Stimulated activated CD4-positive, alpha-beta T cell treated with anti-CD3 and anti-CD28 coated beads, TNF-alpha, amount 100 ng/mL, for 1 hour (primary cell): ENCODE results near the gene MAN2A1.
"Not testable (repeated sequence)": the region's sequence is repeated elsewhere in the genome, so short reads cannot be mapped to it uniquely, and the experiment has no call there.

Experiments used
- DNase-seq, 3 donors: peaks; one replicate each; pipeline ENCODE4 v3.0.0-alpha.2; 2020; ENCODE audit warnings: low read depth in 3 of 3, low spot score in 1 of 3

The MAN2A1 gene

GRCh38 chr5:109754319-109754718, 64.6 kb downstream of the MAN2A1 start:
- no peak for DNase-seq

DNA sequence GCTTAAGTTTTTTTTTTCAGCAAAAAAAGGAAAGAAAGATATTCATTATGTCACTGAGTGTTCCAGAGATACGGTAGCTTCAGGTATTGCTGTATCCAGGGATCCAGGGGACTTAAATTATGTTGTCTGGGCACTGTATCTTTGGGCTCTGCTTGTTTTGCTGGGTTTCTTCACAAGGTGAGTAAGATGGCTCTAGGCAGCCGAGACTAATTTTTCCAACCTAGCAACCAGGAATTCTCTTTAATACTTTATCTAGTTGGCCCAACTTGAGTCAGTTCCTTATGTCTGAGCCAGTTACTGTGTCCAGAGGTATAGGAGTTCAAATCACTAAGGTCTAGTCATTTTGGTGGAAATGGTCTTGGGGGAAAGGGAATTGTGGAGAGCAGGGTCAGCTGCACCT, 66.0 kb downstream of the MAN2A1 start:
- no peak for DNase-seq

DNA sequence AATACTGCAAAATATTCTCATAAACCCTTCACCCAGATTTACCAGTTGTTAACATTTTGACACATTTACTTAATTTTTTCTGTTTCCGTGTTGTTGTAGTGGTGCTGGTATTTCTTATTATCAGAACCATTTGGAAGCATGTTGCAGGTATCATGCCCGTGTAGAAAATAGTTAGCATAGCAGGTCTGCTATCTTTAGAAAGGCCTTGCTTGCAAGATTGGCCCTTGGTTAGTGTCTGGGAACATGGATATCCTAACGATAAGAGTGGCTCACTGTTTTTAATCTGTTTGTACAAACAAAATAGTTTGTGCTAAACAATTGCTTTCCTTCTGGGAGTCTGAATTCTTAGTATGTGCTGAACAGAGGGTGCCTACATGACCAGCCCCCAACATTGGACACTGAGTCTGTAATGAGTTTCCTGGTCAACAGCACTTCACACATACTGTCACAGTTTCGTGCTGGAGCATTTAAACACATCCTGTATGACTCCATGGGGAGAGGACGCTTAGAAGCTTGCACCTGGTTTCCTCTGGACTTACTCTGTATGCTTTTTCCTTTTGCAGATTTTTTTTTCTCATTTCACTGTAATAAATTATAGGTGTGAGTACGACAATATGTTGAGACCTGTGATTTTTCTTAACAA, 66.9 kb downstream of the MAN2A1 start:
- DNase-seq = no peak

- DNase-seq = no peak
These were observed 67.8 kb downstream of the MAN2A1 start for GRCh38 chr5:109757490-109757889.

DNA sequence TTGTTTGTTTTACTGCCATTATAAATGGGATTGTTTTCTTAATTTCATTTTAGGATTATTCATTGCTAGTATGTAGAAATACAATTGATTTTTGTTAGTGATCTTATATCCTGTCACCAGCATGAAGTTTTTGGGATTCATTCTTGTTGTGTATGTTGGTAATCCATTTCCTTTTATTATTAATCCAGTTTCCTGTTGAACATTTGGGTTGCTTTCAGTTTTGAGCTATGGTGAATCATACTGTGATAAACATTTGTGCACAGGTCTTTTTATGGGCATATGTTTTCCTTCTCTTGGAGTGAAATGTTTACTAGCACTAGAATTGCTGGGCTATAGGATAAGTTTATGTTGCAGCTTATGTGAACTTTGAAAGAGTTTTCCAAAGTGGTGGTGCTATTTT, 69.6 kb downstream of the MAN2A1 start:
- no peak for DNase-seq

DNA sequence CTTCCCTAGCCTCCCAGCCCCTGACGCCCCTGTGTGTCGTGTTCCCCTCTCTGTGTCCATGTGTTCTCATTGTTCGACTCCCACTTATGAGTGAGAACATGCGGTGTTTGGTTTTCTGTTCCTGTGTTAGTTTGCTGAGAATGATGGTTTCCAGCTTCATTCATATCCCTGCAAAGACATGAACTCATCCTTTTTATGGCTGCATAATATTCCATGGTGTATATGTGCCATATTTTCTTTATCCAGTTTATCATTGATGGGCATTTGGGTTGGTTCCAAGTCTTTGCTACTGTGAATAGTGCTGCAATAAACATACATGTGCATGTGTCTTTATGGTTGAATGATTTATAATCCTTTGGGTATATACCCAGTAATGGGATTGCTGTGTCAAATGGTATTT, 70.4 kb downstream of the MAN2A1 start:
- not testable (repeated sequence) for DNase-seq

GRCh38 chr5:109762821-109763220, 73.1 kb downstream of the MAN2A1 start:
- no peak for DNase-seq

DNA sequence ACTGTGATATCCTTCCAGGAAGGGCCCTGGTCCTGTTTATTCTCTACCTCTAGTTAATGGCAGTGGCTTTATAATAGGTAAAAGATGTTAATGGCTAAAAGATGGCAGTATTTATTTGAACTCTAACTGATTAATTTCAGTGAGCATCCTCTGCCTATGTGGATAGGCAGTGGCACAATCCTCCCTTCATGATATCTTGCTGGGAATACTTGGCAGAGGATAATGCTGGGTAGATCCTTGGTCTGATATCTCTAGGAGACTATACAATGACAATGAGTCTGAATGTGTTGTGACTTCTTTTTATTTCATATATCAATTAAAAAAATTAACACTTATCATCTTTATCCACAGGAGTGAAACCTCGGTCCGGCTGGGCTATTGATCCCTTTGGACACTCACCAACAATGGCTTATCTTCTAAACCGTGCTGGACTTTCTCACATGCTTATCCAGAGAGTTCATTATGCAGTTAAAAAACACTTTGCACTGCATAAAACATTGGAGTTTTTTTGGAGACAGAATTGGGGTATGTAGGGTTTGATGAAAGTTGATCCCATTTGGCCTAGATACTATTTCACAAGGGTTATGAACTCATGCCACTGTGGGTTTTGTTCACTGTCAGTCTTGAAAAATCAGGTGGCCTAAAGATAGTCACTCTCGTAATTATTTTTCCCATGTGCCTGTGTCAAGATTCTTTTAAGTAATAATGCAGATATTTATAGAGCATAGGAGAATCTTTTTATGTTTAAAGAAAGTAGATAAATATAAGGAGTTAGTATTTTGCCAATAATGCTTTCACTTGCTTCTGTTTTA, 77.7 kb downstream of the MAN2A1 start:
- DNase-seq = no peak

GRCh38 chr5:109767997-109768396, 78.3 kb downstream of the MAN2A1 start:
- no peak for DNase-seq

DNA sequence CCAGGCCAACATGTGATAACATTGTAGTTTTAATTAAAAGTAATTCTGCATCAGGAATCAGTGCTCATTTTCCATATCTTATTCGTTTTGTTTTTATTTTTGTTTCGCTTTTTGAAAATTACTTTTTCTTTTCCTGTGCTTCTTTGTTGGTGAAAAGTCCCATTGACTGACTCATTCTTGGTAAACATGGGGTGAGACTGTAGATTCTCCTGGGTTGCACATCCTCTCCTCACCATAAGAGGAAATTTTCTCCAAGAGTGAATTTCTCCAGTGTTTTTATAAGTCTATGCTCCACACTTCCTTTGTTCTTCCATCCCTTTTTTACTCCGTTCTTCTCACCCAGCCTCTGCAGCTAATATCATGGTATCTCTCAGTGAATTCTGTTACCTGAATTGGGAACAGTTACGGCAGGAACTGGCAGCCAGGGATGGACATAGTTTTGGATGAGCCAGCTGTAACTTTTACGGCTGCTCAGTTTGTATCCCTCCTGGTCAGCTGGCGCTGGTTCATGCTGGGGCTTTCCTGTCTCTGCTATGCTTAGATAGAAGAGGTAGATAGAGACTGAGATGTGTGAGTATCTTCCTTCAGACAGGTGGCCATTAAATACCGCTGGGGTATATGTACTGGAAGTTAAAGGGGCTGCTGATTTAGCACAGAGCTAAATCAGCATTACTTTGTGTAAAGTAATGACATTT, 80.0 kb downstream of the MAN2A1 start:
- no peak for DNase-seq

GRCh38 chr5:109775130-109775529, 85.4 kb downstream of the MAN2A1 start:
- DNase-seq = no peak

DNA sequence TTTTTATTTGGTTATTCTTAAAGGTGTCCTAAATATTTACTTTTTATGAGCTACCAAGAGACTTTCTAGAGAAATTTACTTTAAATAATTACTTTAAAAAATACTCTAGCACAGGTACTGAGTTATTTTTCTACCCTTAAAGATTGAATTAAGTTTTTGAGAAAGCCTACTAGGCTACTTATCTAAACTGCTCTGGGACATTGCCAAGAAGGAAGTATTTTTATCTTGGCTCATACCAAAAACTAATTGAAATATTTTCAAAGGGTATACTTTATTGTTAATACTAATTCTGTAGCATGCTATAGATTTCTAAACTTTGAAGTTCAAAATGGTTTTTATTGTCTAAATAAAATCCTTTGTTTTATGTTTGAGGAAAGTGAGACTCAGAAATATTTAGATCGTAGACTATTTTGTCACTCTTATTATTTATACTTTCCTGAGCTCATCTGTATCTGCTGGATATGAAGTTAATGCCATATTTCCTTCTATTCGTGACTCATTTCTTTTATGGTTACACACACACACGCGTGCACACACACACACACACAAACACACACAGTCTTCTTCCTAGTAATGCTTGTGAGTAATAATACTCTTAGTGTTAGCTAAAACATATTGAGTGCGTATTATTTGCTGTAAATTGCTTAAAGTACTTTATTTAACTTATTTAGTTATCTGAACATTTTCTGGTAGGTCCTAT, 89.5 kb downstream of the MAN2A1 start:
- no peak for DNase-seq

DNA sequence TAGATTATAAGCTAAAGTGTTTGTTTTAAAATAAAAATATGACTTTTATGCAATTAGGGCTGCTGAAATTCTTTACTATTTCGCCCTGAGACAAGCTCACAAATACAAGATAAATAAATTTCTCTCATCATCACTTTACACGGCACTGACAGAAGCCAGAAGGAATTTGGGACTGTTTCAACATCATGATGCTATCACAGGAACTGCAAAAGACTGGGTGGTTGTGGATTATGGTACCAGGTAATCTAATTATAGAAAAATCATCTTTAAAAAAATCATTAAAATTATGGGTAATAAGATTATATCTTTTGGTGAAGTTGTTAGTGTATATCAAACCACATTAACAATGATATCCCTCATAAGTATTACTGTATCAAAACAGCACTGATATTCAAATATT, 95.0 kb downstream of the MAN2A1 start:
- DNase-seq = no peak

DNA sequence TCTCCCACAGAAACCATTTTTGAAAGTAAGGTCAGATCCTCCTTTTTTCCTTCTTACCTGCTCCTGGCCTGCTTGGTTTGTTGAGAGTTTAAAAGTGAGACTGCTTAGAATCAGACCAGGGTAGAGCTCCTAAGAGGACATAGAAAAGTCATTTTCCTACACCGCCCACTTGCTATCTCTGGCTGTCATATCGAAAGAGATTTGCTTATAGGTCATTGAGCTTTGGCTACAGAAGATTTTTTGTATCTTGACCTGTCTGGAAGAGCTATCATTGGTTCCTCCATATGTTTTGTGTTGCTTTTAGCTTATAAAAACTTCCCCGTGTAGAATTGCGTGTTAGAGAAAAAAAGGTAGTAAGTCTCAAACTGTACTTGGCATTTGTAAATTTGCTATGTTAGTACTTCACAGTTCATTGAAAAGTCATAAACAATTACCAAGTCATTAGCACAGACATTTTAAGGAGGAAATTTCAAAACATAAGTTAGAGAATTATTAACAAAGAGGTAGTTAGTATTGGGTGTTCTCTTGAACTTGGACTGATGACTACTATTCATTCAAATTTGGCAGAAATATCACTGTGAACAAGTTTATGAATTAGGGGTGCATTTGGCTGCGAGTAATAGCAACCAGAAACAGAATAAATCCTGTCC, 96.6 kb downstream of the MAN2A1 start:
- no peak for DNase-seq

DNA sequence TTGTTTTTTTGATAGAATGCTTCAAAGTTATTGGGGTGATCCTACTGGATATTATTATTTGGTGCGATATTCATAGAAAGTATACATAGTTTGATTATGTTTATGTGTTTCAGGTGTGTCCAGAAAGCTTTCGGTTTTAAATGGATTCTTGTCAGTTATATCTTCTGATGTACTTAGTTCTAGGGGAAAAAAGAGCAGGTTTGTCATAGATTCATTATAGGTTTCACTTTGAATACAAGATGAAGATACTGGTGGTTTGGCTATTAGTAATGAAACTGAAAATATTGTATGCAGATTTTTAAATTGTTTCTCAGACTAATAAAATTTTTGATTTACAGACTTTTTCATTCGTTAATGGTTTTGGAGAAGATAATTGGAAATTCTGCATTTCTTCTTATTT, 98.9 kb downstream of the MAN2A1 start:
- no peak for DNase-seq

DNA sequence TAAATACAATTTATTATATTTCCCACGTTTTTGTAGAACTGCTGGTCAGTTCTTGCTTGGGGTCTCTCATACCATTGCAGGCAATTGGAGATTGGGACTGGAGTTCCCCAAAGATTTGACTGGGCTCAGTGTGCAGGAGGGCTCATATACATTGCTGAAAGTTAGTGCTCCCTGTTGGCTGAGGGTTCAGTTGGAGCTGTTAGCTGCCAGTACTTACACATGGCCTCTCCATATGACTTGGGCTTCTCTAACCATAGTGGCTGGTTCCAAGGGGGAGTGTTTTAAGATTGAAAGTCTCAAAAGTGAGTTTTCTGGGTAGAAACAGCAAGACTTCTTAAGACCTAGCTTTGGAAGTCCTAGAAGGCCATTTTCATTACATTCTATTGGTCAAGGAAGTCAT, 102.9 kb downstream of the MAN2A1 start:
- no peak for DNase-seq

- DNase-seq = no peak
These were observed 114.1 kb downstream of the MAN2A1 start for GRCh38 chr5:109803854-109804253.

DNA sequence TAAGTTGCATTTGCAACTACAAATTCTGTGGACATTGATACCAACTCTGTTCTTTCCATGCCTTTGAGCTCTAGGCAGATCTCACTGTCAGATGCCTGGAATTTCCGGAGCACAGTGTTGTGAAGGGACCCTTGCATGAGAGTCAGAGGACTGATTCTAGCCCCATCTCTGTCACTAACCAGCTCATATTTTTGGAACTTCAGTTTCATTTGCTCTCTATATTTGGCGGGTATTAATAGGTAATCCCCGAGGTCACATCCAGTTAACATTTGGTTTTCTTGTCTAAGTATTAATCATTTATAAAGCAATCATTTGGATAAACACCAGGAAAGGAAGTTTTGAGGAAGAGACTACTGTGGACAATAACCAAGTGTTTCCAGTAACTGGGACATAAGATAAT, 115.7 kb downstream of the MAN2A1 start:
- DNase-seq = no peak

DNA sequence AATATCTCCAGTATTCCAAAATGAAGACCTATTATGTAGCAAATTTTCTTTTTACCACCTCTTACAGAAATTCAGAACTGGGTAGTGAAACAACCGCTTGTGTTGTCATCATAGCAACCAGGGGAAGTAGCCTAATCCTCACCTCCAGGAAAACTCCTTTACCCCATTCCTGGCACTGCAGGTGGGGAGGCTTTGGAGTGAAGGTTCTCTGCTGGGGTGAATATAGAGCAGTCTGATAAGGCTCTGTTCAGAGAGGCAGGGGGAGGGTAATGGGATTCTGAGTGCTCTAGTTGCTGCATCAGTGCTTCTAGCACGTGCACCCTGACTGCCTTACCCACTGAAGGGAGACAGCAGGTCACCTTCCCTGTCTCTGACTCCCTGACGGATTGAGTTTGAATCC, 116.2 kb downstream of the MAN2A1 start:
- no peak for DNase-seq

- DNase-seq = no peak
These were observed 123.0 kb downstream of the MAN2A1 start for GRCh38 chr5:109812698-109813097.

DNA sequence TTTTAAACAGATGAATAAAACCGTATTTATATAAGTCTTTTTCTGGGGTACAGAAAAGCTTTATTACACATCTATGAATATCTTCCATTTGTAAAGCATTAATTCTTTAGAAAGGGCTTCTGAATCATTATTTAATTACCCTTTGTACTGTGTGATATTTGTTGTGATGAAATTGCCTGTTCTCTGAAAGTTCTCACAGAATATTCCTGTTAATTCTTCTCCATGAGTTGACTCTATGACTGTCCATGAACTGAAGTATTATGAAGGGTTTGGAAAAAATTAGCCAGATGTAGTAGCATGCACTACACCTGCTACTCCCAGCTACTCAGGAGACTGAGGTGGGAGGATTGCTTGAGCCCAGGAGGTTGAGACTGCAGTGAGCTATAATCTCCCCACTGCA, 127.0 kb downstream of the MAN2A1 start:
- DNase-seq = no peak
